ENCODE results near the gene LCN15. TPM values are rescaled to one million over a fixed set of nuclear protein-coding genes. Genes with fewer than 3 reads are reported as not detected.
"Not testable (repeated sequence)": the region's sequence is repeated elsewhere in the genome, so short reads cannot be mapped to it uniquely, and the experiment has no call there.

Gene LCN15
- polyA plus RNA-seq, 1 experiment: not detected

DNA sequence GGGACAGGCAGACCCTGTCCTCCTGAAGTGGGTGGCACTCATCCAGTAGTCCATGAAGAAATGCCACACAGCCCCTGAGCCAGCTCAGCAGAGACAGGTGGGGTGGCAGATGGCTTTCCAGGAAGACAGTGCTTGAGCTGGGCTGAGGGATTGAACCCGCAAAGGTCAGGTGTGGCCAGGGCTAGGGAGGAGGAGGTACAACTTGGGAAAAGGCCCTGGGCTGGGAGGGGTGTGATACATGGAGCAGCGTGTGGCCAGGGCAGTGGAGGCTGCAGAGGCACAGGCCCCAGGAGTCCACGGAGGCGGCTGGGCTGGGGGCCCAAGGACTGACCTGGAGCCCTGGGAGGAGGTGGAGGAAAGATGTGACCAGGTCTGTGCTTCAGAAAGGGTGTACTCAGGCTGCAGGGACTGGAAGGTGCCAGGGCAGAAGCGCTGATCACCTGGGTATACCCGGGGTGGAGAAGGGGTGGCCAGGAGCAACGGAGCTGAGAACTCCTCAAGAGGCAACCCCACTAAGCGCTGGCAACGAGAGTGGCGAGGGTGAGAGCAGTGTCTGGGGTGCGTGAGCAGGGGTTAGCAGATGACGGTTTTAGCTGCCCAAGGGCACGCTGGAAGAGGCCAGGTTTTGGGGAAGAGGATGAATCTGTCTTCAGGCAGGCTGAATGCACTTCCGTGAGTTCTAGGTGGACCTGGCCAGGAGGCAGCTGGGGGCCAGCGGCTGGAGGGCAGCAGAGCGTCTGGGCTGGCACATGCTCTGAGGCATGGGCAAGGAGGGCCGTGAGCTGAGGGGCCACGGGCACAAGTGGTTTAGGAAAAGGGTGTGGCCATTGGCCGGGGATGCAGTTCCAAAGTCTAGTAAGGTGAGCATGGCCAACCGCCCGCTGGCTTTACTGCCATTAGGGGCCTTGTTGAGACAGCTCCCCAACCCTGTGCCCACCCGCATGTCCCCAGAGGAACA, 39.5 kb upstream of the LCN15 start:
- Histone ChIP-seq H3K4me3 (ENCODE audit: low read depth, low read length) (no peak overlapping the region), H3K27me3 (ENCODE audit: control insufficient read depth, insufficient read depth, low read length) (peaks cover 14% of the 10 kb centered on the region), H3K36me3 (ENCODE audit: control insufficient read depth, insufficient read depth, low read length) (no peaks in the 10 kb centered on the region; the same call in 1 of the 2 replicates)
- DNase-seq (ENCODE audit: low read depth): no peak
- ChIA-PET CTCF (interaction anchor here (0.8 to 1.7 kb wide), 2 partner anchors 11 to 44 kb away, joined by 3 read pairs; no protein-coding TSS in a partner anchor), POLR2A (no interaction called here)
- TF ChIP-seq, protein P1, sequence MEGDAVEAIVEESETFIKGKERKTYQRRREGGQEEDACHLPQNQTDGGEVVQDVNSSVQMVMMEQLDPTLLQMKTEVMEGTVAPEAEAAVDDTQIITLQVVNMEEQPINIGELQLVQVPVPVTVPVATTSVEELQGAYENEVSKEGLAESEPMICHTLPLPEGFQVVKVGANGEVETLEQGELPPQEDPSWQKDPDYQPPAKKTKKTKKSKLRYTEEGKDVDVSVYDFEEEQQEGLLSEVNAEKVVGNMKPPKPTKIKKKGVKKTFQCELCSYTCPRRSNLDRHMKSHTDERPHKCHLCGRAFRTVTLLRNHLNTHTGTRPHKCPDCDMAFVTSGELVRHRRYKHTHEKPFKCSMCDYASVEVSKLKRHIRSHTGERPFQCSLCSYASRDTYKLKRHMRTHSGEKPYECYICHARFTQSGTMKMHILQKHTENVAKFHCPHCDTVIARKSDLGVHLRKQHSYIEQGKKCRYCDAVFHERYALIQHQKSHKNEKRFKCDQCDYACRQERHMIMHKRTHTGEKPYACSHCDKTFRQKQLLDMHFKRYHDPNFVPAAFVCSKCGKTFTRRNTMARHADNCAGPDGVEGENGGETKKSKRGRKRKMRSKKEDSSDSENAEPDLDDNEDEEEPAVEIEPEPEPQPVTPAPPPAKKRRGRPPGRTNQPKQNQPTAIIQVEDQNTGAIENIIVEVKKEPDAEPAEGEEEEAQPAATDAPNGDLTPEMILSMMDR (IDR thresholded peaks at IDR 0.05; ENCODE audit: insufficient read depth, low read depth, low read length): no peak

GRCh38 chr9:136803009-136803550, 38.8 kb upstream of the LCN15 start:
- DNase-seq (ENCODE audit: low read depth); POLR2A ChIA-PET; H3K4me3 ChIP-seq (ENCODE audit: low read depth, low read length); H3K36me3 ChIP-seq (ENCODE audit: control insufficient read depth, insufficient read depth, low read length): not testable (repeated sequence)
- H3K27me3 ChIP-seq (ENCODE audit: control insufficient read depth, insufficient read depth, low read length): peaks cover 19% of the 10 kb centered on the region
- CTCF ChIA-PET: interaction anchor here (0.6 to 1.1 kb wide), 2 partner anchors 39 to 226 kb away, joined by 3 to 4 read pairs; partner anchors contain the start of gene AJM1

- Histone ChIP-seq H3K4me3 (ENCODE audit: low read depth, low read length) (no peak overlapping the region), H3K36me3 (ENCODE audit: control insufficient read depth, insufficient read depth, low read length) (no peaks in the 10 kb centered on the region; the same call in 1 of the 2 replicates), H3K27me3 (ENCODE audit: control insufficient read depth, insufficient read depth, low read length) (peaks cover 19% of the 10 kb centered on the region)
- POLR2A ChIA-PET: no interaction called here
- TF ChIP-seq, protein P1 (IDR thresholded peaks at IDR 0.05; ENCODE audit: insufficient read depth, low read depth, low read length): no peak
- CTCF ChIA-PET: interaction anchor here (1.1 to 1.4 kb wide), 2 partner anchors 10 to 227 kb away, joined by 3 to 4 read pairs; no protein-coding TSS in a partner anchor
- DNase-seq (ENCODE audit: low read depth): no peak
Observed at GRCh38 chr9:136802321-136802720, 38.0 kb upstream of the LCN15 start.

DNA sequence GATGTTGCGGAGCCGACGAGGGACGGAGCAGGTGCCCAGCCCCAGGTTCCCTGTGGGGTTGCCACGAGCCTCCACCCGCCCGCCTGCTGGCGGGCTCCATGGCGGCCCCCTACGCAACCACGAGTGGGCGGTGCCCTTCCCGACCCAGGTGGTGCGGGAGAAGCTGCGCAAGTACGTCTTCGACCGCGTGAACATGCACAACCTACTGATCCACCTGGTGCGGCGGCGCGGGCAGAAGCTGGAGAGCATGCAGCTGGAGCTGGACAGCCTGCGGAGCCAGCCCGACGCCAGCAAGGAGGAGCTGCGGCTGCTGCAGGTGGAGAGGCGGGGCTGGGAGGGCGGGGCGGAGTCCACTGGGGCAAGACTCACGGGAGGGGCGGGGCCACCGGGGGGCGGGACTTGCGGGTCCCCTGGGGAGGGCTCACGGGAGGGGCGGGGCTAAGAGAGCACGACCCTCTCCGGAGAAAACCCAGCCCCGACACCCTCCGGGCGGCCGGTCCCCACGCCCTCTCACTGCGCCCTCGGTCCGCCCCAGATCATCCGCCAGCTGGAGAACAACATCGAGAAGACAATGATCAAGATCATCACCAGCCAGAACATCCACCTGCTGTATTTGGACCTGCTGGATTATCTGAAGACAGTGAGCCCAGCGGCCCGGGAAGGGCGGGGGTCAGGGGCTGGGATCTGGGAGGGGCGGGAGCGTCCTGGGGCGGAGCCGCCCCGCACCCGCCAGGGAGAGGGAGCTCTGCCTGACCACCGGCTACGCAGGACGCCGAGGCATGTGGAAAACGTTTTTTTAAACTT, 35.7 kb upstream of the LCN15 start:
- H3K4me3 ChIP-seq (ENCODE audit: low read depth, low read length): peak overlapping the region; percentile 31
- ChIA-PET POLR2A (interaction anchor here (0.7 kb wide), 1 partner anchor 389 kb away, joined by 11 read pairs; no protein-coding TSS in a partner anchor), CTCF (interaction anchor here (1.3 to 1.4 kb wide), 3 partner anchors 8 to 42 kb away, joined by 4 to 8 read pairs (median 5); partner anchors contain the start of genes AJM1 and TMEM141)
- H3K36me3 ChIP-seq (ENCODE audit: control insufficient read depth, insufficient read depth, low read length): no peaks in the 10 kb centered on the region; the same call in 1 of the 2 replicates
- TF ChIP-seq, protein P1 (IDR thresholded peaks at IDR 0.05; ENCODE audit: insufficient read depth, low read depth, low read length): no peak
- no peak for DNase-seq (ENCODE audit: low read depth)
- peaks cover 25% of the 10 kb centered on the region for H3K27me3 ChIP-seq (ENCODE audit: control insufficient read depth, insufficient read depth, low read length)

- TF ChIP-seq, protein P1 (IDR thresholded peaks at IDR 0.05; ENCODE audit: insufficient read depth, low read depth, low read length): no peak
- POLR2A ChIA-PET: no interaction called here
- Histone ChIP-seq H3K36me3 (ENCODE audit: control insufficient read depth, insufficient read depth, low read length) (no peaks in the 10 kb centered on the region; the same call in 1 of the 2 replicates), H3K4me3 (ENCODE audit: low read depth, low read length) (no peak overlapping the region), H3K27me3 (ENCODE audit: control insufficient read depth, insufficient read depth, low read length) (peaks cover 25% of the 10 kb centered on the region)
- DNase-seq (ENCODE audit: low read depth): no peak
- CTCF ChIA-PET: interaction anchor here (0.7 to 1.4 kb wide), 5 partner anchors 8 to 230 kb away, joined by 3 to 5 read pairs (median 4); partner anchors contain the start of genes AJM1 and TMEM141
Observed at GRCh38 chr9:136799079-136799853, 34.9 kb upstream of the LCN15 start.

Measured in BJ (cell line).